ENCODE data around the gene PLGRKT.
"Not testable (repeated sequence)": the region's sequence is repeated elsewhere in the genome, so short reads cannot be mapped to it uniquely, and the experiment has no call there.

PLGRKT gene

DNA sequence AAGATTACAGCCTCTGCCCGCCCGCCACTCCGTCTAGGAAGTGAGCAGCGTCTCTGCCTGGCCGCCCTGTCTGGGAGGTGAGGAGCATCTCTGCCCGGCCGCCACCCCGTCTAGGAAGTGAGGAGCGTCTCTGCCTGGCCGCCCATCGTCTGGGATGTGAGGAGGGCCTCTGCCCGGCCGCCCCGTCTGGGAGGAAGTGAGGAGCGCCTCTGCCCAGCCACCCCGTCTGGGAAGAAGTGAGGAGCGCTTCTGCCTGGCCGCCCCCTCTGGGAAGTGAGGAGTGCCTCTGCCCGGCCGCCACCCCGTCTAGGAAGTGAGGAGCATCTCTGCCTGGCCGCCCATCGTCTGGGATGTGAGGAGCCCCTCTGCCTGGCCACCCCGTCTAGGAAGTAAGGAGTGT is 4.8 kb downstream of the PLGRKT start:
- DNase-seq (ENCODE audit: low read depth in 1 of 2, low spot score in 1 of 2), result not testable (repeated sequence)

GRCh38 chr9:5430912-5431311 is 6.8 kb downstream of the PLGRKT start:
- DNase-seq (ENCODE audit: low read depth in 1 of 2, low spot score in 1 of 2), result no peak

GRCh38 chr9:5429873-5430564 is 7.7 kb downstream of the PLGRKT start:
- DNase-seq (ENCODE audit: low read depth in 1 of 2, low spot score in 1 of 2), result no peak

- DNase-seq (ENCODE audit: low read depth in 1 of 2, low spot score in 1 of 2), result no peak
Observed at GRCh38 chr9:5428794-5429528, 8.8 kb downstream of the PLGRKT start.

- DNase-seq (ENCODE audit: low read depth in 1 of 2, low spot score in 1 of 2), result no peak
Observed at GRCh38 chr9:5428172-5428571, 9.6 kb downstream of the PLGRKT start.

DNA sequence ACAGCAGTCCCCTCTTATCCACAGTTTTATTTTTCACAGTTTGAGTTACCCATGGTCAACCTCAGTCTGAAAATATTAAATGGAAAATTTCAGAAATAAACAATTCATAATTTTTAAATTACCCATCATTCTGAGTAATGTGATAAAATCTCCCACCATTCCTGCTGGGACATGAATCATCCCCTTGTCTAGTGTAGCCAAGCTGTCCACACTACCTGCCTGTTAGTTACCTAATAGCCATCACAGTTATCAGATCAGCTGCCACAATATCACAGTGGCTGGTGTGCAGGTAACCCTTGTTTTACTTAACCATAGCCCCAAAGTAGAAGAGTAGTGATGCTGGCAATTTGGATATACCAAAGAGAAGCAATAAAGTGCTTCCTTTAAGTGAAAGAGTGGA is 10.7 kb downstream of the PLGRKT start:
- DNase-seq (ENCODE audit: low read depth in 1 of 2, low spot score in 1 of 2), result no peak

DNA sequence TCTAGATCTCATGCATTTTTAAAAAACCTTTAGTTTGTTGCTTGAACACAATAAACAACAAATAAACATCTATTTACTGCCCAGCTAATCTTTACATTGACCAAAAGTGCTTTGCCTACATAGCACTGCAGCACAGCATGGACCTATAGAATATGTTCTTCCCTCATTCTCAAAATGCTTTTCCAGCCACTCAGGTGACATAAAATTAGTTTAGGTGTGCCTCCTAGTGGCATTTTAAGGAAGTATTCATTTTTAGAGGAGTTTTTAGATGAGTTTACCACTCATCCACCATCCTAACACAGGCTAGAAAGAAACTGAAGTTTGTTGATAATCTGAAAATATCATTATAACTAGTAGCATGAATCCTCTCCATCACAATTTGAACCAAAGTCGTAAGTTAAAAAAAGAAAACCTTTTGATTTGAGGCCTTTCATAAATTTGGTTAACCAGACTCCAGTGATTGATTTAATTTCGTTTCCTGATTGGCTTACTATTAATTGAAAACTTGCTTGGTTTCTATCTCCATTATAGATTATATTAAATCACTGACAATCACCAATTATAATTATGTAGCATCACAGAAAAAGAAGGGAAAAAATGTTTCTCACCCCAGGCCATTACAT is 12.6 kb downstream of the PLGRKT start:
- no peak for DNase-seq (ENCODE audit: low read depth in 1 of 2, low spot score in 1 of 2)

DNA sequence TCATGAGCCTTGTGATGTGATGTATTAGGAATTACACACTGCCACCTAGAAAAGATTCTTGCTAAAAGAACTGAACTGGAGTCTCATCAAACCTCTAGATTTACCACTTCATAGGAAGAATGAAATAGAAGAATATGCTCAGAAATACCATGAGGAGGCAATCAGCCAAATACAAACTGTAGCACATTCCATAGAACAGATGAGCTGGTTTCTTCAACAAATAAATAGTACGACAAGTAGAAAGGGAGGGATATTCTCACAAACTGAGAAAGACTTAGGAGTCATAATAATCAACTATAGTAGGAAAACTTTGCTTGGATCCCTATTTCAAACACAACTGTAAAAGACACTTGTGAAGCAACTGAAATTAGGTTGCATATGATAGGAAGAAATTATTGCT is 15.4 kb downstream of the PLGRKT start:
- no peak for DNase-seq (ENCODE audit: low read depth in 1 of 2, low spot score in 1 of 2)

DNA sequence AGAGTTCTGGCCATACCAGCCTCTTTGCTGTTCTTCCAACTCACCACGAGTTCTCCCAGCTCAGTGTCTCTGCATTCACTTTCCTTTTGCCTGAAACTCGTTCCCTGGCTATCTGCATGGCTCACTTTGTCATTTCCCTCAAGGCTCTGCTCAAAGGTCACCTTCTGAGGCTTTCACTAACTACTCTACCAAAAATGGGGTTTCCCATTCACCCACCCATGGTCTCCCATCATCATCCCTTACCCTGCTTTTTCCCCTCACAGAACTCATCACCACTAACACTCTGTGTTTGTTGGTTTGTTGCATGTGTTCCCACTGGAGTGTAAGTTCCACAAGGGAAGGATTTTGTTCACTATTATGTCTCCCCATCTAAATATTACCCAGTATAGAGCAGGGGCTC is 16.6 kb downstream of the PLGRKT start:
- DNase-seq (ENCODE audit: low read depth in 1 of 2, low spot score in 1 of 2), result no peak

DNA sequence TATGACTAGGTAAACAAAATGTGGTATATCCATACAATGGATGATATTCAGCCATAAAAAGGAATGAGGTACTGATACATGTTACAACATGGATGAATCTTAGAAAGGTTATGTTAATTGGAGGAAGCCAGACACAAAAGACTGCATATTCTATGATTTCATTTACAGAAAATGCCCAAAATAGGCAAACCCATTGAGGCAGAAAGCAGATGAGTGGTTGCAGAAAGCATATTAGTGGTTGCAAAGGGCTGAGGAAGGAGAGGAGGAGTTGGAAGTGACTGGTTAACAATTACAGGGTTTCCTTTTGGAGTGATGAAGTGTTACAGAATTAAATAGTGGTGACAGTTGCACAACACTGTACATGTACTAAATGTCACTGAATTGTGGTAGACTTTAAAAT is 17.7 kb downstream of the PLGRKT start:
- DNase-seq (ENCODE audit: low read depth in 1 of 2, low spot score in 1 of 2), result no peak

DNA sequence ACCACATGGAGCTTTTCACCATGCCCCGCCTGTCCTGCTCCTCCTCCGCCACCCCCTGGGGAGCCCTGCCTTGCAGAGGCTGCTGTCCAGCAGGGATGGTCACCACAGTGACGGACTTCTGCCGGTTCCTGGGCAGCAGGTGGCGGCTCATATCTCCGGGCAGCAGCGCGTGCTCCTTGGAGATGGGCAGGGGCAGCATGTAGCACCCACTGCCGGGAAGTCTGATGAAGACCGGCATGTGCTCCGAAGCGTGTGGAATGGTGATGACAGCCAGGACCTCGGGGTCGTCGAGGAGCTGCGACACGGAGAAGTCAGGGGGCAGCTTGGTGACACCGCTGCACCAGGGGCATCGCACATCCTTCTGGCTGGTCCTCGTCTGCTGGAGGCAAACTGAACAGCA is 19.2 kb downstream of the PLGRKT start:
- DNase-seq (ENCODE audit: low read depth in 1 of 2, low spot score in 1 of 2), result no peak

DNA sequence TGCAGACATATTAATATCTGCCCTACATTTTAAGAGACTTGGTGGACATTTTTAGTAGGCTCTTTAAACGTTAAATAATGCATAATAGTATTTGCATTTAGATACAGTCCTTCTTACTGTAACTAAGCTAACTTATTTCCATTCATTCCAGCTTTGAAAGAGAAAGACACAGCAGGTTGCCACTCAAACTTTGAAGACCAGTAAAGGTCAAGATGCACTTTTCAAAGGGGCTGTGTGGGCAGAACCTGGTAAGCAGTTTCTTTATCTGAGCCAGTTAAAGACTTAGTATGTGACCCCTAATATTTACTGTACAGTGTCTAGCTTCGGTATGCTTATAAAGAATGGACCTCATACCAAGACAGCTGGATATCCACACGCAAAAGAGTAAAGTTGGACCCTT is 20.8 kb downstream of the PLGRKT start:
- no peak for DNase-seq (ENCODE audit: low read depth in 1 of 2, low spot score in 1 of 2)

DNA sequence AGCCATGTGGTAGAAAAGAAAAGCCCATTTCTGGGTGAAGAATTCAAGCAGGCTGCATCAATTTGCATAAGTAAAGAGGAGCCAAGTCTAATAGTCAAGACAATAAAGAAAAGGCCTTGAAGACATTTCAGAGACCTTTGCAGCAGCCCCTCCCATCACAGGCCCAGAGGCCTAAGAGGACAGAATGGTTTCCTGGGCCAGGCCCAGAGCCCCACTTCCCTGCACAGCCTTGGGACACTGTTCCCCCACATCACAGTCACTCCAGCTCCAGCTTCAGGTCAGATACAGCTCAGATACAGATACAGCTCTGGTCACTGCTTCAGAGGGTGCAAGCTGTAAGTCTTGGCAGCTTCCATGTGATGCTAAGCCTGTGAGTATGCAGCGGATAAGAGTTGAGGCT is 29.1 kb downstream of the PLGRKT start:
- DNase-seq (ENCODE audit: low read depth in 1 of 2, low spot score in 1 of 2), result no peak

GRCh38 chr9:5402217-5402616 is 35.5 kb downstream of the PLGRKT start:
- no peak for DNase-seq (ENCODE audit: low read depth in 1 of 2, low spot score in 1 of 2)

DNA sequence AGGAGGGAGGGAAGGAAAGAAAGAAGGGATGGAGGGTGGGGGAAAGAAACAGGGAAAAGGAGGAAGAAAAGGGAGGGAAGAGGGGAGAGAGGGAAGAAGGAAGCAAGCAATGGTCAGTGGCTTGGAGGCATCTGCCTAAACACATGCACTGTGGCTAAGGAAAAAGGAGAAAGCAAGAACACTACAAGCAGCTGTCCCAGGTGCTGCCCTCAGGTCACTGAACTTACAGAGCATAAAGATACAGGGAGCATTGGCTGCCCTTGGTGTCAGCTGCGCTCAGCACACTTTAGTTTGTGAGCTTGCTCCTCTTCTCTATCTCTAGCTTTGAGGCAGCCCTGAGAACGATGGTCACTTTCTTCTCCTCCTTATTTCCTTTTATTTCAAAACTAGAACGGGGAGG is 40.2 kb downstream of the PLGRKT start:
- DNase-seq (ENCODE audit: low read depth in 1 of 2, low spot score in 1 of 2), result not testable (repeated sequence)

- DNase-seq (ENCODE audit: low read depth in 1 of 2, low spot score in 1 of 2), result no peak
Observed at GRCh38 chr9:5395428-5395827, 42.3 kb downstream of the PLGRKT start.

- not testable (repeated sequence) for DNase-seq (ENCODE audit: low read depth in 1 of 2, low spot score in 1 of 2)
Observed at GRCh38 chr9:5393976-5394375, 43.7 kb downstream of the PLGRKT start.

DNA sequence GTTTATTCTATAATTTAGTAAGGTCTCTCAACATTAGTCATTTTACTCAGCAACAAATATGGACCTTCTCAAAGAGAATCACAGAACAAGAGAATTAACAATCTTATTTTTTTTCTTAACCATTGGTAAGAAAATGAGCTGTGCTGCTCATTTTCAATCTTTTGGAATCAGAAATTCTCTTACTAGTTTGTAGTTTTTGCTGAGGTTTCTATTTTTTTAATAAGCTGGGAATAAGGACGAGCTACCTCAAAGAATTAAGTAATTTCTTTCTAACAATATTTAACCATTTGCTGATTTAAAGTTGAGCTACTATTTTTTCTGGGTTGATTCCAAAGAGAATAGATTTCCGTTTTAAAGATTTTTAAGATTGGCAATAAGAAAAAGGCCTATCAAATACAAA is 44.2 kb downstream of the PLGRKT start:
- DNase-seq (ENCODE audit: low read depth in 1 of 2, low spot score in 1 of 2), result no peak

GRCh38 chr9:5392285-5392684 is 45.4 kb downstream of the PLGRKT start:
- DNase-seq (ENCODE audit: low read depth in 1 of 2, low spot score in 1 of 2), result no peak

DNA sequence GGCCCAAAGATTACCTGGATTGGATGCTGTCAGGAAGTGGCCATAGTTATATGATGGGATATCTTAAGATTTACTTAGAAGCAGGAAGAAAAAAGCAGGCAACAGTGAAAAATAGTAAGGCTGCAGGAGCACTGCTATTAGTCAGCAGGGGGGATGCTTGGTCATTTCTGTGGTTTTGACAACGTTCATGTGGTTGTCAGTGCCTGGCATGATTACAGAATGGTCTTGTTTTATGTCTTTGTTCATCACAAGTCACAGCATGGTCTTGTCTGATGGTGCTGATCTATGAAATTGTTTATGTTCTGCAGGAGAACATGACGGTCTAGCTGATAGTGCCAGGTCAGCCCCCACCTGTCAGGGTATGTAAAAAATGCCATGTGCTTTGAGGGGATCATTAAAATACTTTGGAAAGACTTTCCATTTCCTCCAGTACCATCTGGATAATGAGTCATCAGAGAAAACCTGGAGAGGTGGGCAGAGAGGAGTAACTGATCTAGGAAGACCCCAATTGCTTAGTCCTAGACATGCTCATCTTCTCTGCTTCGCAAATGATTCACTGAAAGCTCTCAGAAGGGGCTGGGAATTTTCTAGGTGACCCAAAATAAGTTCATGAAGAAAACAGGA is 48.5 kb downstream of the PLGRKT start:
- no peak for DNase-seq (ENCODE audit: low read depth in 1 of 2, low spot score in 1 of 2)

GRCh38 chr9:5388026-5388819 is 49.5 kb downstream of the PLGRKT start:
- DNase-seq (ENCODE audit: low read depth in 1 of 2, low spot score in 1 of 2), result no peak
